ENCODE data around the gene OTUB2.

Gene OTUB2

DNA sequence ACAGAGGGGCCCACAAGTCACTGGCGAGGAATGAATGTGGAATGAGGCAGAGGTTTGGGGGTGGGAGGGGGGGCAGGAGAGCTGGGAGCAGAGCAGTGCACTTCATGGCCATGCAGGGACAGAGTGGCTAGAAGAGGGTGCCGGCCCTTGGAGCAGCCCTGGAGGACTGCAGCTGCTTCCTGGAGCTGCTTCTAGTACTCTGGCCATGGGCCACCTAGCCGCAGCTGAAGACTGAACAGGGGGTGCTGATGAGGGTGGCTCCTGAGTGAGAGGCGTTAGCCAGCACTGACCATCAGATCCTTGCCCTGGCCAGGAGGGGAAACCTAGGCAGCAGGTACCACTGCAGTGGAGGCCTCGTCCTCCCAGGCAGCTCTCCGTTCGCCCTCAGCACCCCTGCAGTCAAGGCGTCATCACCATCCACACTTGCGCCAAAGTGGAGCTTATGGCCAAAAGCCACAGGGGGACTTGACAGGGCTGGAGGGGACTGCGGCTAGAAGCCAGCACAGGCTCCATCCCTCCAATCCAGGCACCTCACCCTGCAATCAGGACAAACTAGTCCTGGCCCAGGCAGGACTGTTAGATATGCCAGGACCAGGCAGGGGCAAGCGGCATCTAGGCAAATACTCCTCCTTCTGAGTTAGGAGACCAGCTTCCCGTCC, 16.4 kb downstream of the OTUB2 start:
- DNase-seq: no peak

DNA sequence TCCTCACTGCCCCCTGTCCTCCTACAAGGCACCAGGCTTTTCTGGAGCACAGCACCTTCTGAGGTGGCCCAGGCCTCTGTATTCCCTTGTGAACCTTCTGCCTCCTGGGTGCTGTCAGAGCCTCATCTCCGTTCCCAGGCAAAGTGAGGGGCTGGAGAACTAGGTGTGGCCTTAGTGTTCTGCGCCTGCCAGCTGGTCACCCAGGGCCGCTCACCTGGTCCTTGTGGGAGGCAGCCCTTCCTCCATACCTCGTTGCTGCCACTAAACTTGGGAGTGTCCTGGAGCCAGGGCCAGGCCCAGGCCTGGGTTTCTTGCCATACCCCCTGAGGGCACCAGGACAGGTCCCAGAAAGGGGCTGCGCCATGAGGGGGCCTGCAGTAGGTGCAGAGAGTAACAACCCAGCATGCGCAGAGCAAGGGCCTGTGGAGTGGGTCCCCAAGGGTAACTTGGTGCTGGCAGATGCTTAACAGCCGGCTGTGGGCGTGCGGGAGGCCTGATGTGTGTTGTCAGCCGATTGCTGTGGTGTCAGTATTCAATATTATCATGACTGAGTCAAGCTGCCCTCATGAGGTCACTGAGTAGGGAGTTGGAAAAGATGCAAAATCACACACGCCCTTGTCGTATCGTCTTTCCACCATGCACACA, 17.1 kb downstream of the OTUB2 start:
- no peak for DNase-seq

DNA sequence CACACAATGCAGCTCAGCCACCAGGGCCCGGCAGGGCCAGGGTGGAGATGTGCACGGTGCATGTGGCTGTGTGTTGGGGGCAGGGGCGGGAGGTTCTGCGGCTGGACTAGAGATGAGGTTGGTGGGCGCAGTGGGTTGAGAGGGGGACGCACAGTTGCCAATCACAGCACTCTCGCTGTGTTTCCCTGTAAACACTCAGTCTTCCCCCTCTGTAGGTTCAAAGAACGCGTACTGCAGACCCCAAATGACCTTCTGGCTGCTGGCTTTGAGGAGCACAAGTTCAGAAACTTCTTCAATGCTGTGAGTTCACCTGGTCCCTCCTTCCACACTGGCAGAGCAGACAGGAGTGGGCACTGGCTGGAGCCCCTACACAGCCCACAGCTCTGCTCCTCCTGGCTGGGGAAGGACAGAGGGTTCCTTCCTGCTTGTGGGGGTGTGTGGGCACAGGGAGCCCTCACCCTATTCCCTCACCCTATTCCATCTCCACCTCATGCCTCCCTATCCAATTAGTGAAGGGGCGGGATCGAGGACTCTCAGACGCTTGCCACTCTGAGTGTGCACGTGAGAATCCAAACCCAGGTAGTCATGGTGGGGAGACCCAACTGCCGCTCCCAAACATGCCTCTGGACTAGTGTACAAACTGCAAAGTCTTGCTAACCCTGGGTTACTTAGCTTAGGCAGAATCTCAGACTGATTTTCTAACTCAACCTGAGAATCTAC, 17.8 kb downstream of the OTUB2 start:
- DNase-seq: no peak

DNA sequence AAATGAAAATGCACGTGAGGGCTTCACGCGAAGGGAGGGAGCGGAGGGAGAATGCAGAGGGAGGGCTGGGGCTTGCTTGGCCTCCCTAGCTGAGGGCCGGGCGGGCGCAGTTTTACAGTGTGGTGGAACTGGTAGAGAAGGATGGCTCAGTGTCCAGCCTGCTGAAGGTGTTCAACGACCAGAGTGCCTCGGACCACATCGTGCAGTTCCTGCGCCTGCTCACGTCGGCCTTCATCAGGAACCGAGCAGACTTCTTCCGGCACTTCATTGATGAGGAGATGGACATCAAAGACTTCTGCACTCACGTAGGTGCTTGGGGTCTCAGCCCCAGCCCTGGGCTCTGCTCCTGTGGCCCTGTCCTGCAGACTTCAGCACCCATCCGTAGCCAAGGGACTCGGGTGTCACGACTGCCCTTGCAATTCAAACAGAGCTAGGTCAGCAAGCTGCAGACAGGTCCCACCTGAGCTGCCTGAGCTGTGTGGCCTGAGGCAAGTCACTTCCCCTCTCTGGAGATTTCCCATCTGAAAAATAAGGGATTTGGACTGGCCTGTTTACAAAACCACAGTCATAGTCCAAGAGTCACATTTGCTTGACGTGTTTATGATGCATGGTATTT, 18.4 kb downstream of the OTUB2 start:
- DNase-seq: no peak

DNA sequence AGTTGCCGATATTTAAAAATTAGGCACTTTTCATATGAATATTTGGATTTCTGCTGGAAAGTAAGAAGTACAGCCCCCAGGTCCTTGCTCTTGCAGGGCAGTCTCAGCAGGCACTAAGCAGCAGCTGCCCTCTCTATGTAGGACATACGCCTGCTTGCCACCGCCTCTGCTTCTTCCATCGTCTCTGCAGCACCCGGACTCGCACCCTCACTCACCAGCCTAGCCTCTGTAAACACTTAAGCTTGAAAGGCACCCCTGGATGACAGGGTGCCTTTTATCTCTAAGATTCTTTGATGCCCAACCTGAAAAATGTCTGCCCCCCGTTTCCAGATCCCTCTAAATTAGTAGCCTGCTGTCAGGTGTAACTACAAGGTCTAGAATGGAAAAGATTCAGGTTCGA, 19.0 kb downstream of the OTUB2 start:
- DNase-seq: no peak

- DNase-seq: no peak
Measured at GRCh38 chr14:94045563-94046345, 19.6 kb downstream of the OTUB2 start.

GRCh38 chr14:94046696-94047250, 20.6 kb downstream of the OTUB2 start:
- no peak for DNase-seq

GRCh38 chr14:94047581-94047980, 21.4 kb downstream of the OTUB2 start:
- DNase-seq: no peak

GRCh38 chr14:94048691-94049624, 22.8 kb downstream of the OTUB2 start:
- DNase-seq: no peak

GRCh38 chr14:94049625-94050023, 23.5 kb downstream of the OTUB2 start:
- DNase-seq: no peak

GRCh38 chr14:94050231-94050880, 24.2 kb downstream of the OTUB2 start:
- DNase-seq: no peak

- DNase-seq: no peak
Measured at GRCh38 chr14:94051115-94051514, 25.0 kb downstream of the OTUB2 start.

DNA sequence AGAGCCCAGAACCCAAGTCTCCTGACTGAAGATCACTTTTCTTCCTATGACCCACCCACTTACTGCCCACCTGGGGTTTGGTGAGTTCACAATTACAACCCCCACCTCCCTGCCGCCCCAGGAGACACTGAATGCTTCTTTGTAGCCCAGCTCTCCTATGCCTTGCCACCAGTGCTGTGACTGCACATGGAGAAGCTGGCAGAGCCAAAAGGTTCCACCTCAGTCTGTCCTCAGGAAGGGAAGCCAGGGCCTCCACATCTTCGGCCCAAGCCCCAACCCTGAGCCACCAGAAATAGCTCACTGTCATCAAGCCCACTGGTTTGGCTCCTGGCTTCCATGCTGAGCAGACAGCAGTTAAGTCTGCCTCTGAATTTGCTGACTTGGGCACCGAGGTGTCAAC, 25.6 kb downstream of the OTUB2 start:
- DNase-seq: no peak

DNA sequence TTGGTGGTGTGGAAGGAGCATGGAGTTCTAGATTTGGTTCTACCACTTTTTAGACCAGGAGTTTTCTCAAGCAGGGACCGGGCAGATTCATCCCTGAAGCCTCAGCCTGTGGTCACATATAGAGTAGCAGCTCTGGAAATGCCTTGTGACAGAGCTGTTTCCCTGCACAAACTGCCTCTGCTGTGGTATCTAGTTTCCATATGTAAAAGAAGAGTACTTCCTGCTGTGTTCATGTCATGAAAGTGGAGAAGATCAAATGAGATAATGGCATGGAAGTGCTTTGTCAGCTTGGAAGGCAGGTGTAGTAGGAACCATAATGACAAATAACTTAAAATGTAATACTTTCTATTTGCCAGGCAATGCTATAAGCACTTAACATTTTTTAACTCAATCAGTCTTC, 26.1 kb downstream of the OTUB2 start:
- DNase-seq: no peak

GRCh38 chr14:94052662-94053061, 26.5 kb downstream of the OTUB2 start:
- no peak for DNase-seq

GRCh38 chr14:94054401-94054800, 28.3 kb downstream of the OTUB2 start:
- no peak for DNase-seq

GRCh38 chr14:94054936-94055335, 28.8 kb downstream of the OTUB2 start:
- no peak for DNase-seq

DNA sequence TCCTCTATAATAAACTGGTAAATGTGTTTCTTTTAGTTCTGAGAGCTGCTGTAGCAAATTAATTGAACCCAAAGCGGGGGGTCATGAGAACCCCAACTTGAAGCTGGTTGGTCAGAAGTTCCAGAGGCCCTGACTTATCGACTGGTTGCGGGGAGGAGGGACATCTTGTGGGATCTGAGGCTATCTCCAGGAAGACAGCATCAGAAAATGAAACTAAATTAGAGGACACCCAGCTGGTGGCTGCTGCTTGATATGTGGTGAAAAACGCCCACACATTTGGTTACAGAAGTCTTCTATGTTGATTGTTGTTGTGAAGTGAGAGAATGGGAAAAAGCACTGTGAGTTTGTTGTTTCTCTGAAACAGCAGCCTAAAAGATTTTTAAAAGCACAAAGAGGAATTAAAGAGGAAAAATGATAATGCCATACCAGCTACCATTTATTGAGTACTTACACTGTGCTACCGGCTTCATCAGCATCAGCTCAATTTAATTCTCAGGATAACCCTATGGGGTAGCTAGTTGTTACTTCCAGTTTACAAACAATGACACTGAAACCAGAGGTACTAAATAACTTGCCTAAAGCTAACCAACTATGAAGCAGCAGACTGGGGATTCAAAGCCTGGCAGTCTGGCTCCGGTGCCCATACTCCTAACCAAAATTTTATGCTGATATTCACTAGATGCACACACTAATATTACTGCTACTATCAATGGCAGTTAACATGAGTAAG, 30.6 kb downstream of the OTUB2 start:
- peak; percentile 14 to 33 for DNase-seq

DNA sequence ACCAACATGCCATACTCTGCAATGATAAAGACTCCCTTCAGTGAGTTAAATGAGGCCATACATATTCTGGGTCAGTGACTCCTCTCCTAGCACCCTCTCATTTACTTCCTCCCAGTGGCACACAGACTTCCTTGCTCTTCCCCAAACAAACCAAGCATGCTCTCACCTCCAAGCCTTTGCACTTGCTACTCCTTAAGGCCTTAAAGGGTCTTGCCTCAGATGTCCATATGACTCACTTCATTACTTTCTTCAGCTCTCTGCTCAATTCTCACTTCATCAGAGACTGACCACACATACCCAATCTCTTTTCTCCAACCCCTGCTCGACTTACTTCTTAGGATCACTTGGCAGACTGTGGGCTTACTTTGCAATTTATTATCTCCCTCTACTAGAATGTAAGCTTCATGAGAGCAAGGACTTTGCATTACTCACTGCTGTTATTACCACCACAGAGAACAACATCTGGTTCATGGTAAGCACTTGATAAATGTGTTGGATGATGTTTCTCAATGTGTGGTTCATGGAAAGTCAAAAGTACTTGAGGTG, 32.1 kb downstream of the OTUB2 start:
- no peak for DNase-seq

- no peak for DNase-seq
Measured at GRCh38 chr14:94058674-94059138, 32.6 kb downstream of the OTUB2 start.
